ENCODE data around the gene SYDE2. TPM values are rescaled to one million over a fixed set of nuclear protein-coding genes. Genes with fewer than 3 reads are reported as not detected.

Gene SYDE2
- total RNA-seq, 4 donors from 2014 or later, result 30.4 to 115 (median 85.2) TPM

- Histone ChIP-seq H3K27ac (no peak overlapping the region), H3K9me3 (no peaks in the 10 kb centered on the region), H3K27me3 (no peaks in the 10 kb centered on the region), H3K36me3 (no peaks in the 10 kb centered on the region), H3K4me3 (no peak overlapping the region), H3K4me1 (peaks cover 0 to 19% (median 0%) of the 10 kb centered on the region in 3 donors)
- no peak for ATAC-seq
- 23 to 25% methylated on average over 3 to 5 of the region's 9 CpGs for WGBS, 2 donors (ENCODE audit: low coverage in 1 of 2)
- no peak for TF ChIP-seq EP300 (IDR thresholded peaks at IDR 0.05)
- no peak for TF ChIP-seq POLR2A (IDR thresholded peaks at IDR 0.05)
- no peak for TF ChIP-seq CTCF (IDR thresholded peaks at IDR 0.05)
- TF ChIP-seq POLR2AphosphoS5 (IDR thresholded peaks at IDR 0.05), result no peak
Observed at GRCh38 chr1:85137660-85138059, 63.2 kb downstream of the SYDE2 start.

- 83 to 95% methylated on average over 1 of the region's 1 CpG for WGBS, 2 donors (ENCODE audit: low coverage in 1 of 2)
- Histone ChIP-seq H3K36me3 (no peaks in the 10 kb centered on the region), H3K9me3 (no peaks in the 10 kb centered on the region), H3K4me3 (no peak overlapping the region), H3K27ac (no peak overlapping the region), H3K27me3 (no peaks in the 10 kb centered on the region), H3K4me1 (peaks cover 0 to 19% (median 0%) of the 10 kb centered on the region in 3 donors)
- ATAC-seq, result no peak
- TF ChIP-seq POLR2AphosphoS5 (IDR thresholded peaks at IDR 0.05) (no peak), CTCF (IDR thresholded peaks at IDR 0.05) (no peak), EP300 (IDR thresholded peaks at IDR 0.05) (no peak)
Observed at GRCh38 chr1:85135392-85135798, 65.4 kb downstream of the SYDE2 start.

GRCh38 chr1:85134583-85135391, 66.0 kb downstream of the SYDE2 start:
- no peaks in the 10 kb centered on the region for H3K27me3 ChIP-seq
- TF ChIP-seq CTCF (IDR thresholded peaks at IDR 0.05), result no peak
- no peak for TF ChIP-seq POLR2A (IDR thresholded peaks at IDR 0.05)
- no peak for TF ChIP-seq POLR2AphosphoS5 (IDR thresholded peaks at IDR 0.05)
- TF ChIP-seq EP300 (IDR thresholded peaks at IDR 0.05), result no peak
- no peak overlapping the region for H3K27ac ChIP-seq
- peak; percentile 61 for ATAC-seq
- WGBS, 2 donors (ENCODE audit: low coverage in 1 of 2), result 42 to 74% methylated on average over 2 to 3 of the region's 3 CpGs
- H3K4me1 ChIP-seq, result peaks cover 0 to 19% (median 0%) of the 10 kb centered on the region in 3 donors
- no peaks in the 10 kb centered on the region for H3K9me3 ChIP-seq
- no peaks in the 10 kb centered on the region for H3K36me3 ChIP-seq
- H3K4me3 ChIP-seq, result no peak overlapping the region

- H3K27ac ChIP-seq, result no peak overlapping the region
- no peak for ATAC-seq
- H3K4me3 ChIP-seq, result no peak overlapping the region
- H3K27me3 ChIP-seq, result no peaks in the 10 kb centered on the region
- peaks cover 0 to 19% (median 0%) of the 10 kb centered on the region in 3 donors for H3K4me1 ChIP-seq
- no peaks in the 10 kb centered on the region for H3K9me3 ChIP-seq
- 33 to 39% methylated on average over 2 of the region's 2 CpGs for WGBS, 2 donors (ENCODE audit: low coverage in 1 of 2)
- no peaks in the 10 kb centered on the region for H3K36me3 ChIP-seq
- TF ChIP-seq POLR2AphosphoS5 (IDR thresholded peaks at IDR 0.05) (no peak), CTCF (IDR thresholded peaks at IDR 0.05) (no peak), EP300 (IDR thresholded peaks at IDR 0.05) (no peak), POLR2A (IDR thresholded peaks at IDR 0.05) (no peak)
Observed at GRCh38 chr1:85133565-85134159, 67.2 kb downstream of the SYDE2 start.
